IPS-18c (cell line): ENCODE measurements around the gene PBOV1.
"Not testable (repeated sequence)": the region's sequence is repeated elsewhere in the genome, so short reads cannot be mapped to it uniquely, and the experiment has no call there.

ENCODE experiments used
- H3K4me3 ChIP-seq: 2 replicates; pipeline ENCODE4 v1.7.0; 2013; ENCODE audit warnings: low read depth, mild to moderate bottlenecking, low read length, moderate library complexity; ENCODE audit not compliant: insufficient read depth
- H3K9me3 ChIP-seq: one replicate; pipeline ENCODE4 v1.6.1; 2013; ENCODE audit warnings: mild to moderate bottlenecking, low read length, moderate library complexity; ENCODE audit not compliant: control insufficient read depth, insufficient read depth

The PBOV1 gene

GRCh38 chr6:138222901-138223546 is 4.7 kb upstream of the PBOV1 start:
- H3K4me3 ChIP-seq: no peak overlapping the region

GRCh38 chr6:138219901-138220300 is 1.6 kb upstream of the PBOV1 start:
- Histone ChIP-seq H3K9me3 (no peaks in the 10 kb centered on the region), H3K4me3 (no peak overlapping the region)

More at GRCh38 chr6:138222901-138223546, 4.7 kb upstream of the PBOV1 start:
- no peaks in the 10 kb centered on the region for H3K9me3 ChIP-seq

- Histone ChIP-seq H3K9me3 (no peaks in the 10 kb centered on the region), H3K4me3 (no peak overlapping the region)
Observed at GRCh38 chr6:138219398-138219797, 1.1 kb upstream of the PBOV1 start.

GRCh38 chr6:138215093-138215782 is 3.1 kb downstream of the PBOV1 start:
- Histone ChIP-seq H3K9me3 (no peaks in the 10 kb centered on the region), H3K4me3 (no peak overlapping the region)

GRCh38 chr6:138212530-138212929 is 5.8 kb downstream of the PBOV1 start:
- H3K4me3 ChIP-seq, H3K9me3 ChIP-seq: not testable (repeated sequence)

- H3K4me3 ChIP-seq: no peak overlapping the region
- no peaks in the 10 kb centered on the region for H3K9me3 ChIP-seq
Observed at GRCh38 chr6:138211601-138212000, 6.7 kb downstream of the PBOV1 start.

- no peak overlapping the region for H3K4me3 ChIP-seq
- H3K9me3 ChIP-seq: no peaks in the 10 kb centered on the region
Observed at GRCh38 chr6:138211048-138211581, 7.2 kb downstream of the PBOV1 start.

- Histone ChIP-seq H3K9me3 (no peaks in the 10 kb centered on the region), H3K4me3 (no peak overlapping the region)
Observed at GRCh38 chr6:138206862-138207261, 11.4 kb downstream of the PBOV1 start.

- no peak overlapping the region for H3K4me3 ChIP-seq
- H3K9me3 ChIP-seq: no peaks in the 10 kb centered on the region
Observed at GRCh38 chr6:138205437-138206094, 12.7 kb downstream of the PBOV1 start.

GRCh38 chr6:138204792-138205384 is 13.4 kb downstream of the PBOV1 start:
- Histone ChIP-seq H3K9me3 (no peaks in the 10 kb centered on the region), H3K4me3 (no peak overlapping the region)

GRCh38 chr6:138204303-138204702 is 14.0 kb downstream of the PBOV1 start:
- no peak overlapping the region for H3K4me3 ChIP-seq
- H3K9me3 ChIP-seq: no peaks in the 10 kb centered on the region

GRCh38 chr6:138203315-138203714 is 15.0 kb downstream of the PBOV1 start:
- no peak overlapping the region for H3K4me3 ChIP-seq
- no peaks in the 10 kb centered on the region for H3K9me3 ChIP-seq

GRCh38 chr6:138201836-138202235 is 16.5 kb downstream of the PBOV1 start:
- no peaks in the 10 kb centered on the region for H3K9me3 ChIP-seq
- no peak overlapping the region for H3K4me3 ChIP-seq

GRCh38 chr6:138198430-138199091 is 19.7 kb downstream of the PBOV1 start:
- Histone ChIP-seq H3K9me3 (no peaks in the 10 kb centered on the region), H3K4me3 (no peak overlapping the region)

GRCh38 chr6:138197570-138197969 is 20.7 kb downstream of the PBOV1 start:
- H3K9me3 ChIP-seq: no peaks in the 10 kb centered on the region
- no peak overlapping the region for H3K4me3 ChIP-seq

GRCh38 chr6:138196122-138196738 is 22.1 kb downstream of the PBOV1 start:
- no peaks in the 10 kb centered on the region for H3K9me3 ChIP-seq
- no peak overlapping the region for H3K4me3 ChIP-seq

- Histone ChIP-seq H3K4me3 (no peak overlapping the region), H3K9me3 (no peaks in the 10 kb centered on the region)
Observed at GRCh38 chr6:138194287-138194686, 24.0 kb downstream of the PBOV1 start.
